ENCODE data around the gene LRRC10B.

LRRC10B gene

GRCh38 chr11:61549662-61550568 lies 41.4 kb downstream of the LRRC10B start:
- no peak for DNase-seq

- DNase-seq, result no peak
Observed at GRCh38 chr11:61550665-61551227, 42.2 kb downstream of the LRRC10B start.

GRCh38 chr11:61551634-61552033 lies 43.1 kb downstream of the LRRC10B start:
- no peak for DNase-seq

GRCh38 chr11:61552108-61552635 lies 43.6 kb downstream of the LRRC10B start:
- DNase-seq, result no peak

GRCh38 chr11:61553373-61554171 lies 45.0 kb downstream of the LRRC10B start:
- DNase-seq, result peak; percentile 30

GRCh38 chr11:61554172-61554988 lies 45.8 kb downstream of the LRRC10B start:
- DNase-seq, result peak; percentile 57

GRCh38 chr11:61555051-61555969 lies 46.8 kb downstream of the LRRC10B start:
- DNase-seq, result peak; percentile 72

- DNase-seq, result no peak
Observed at GRCh38 chr11:61555978-61556377, 47.4 kb downstream of the LRRC10B start.

GRCh38 chr11:61556621-61557020 lies 48.1 kb downstream of the LRRC10B start:
- DNase-seq, result no peak
